Activated T-helper 17 cell treated with anti-CD3 and anti-CD28 coated beads, Interleukin-2, amount 50 U/mL, for 72 hours (primary cell): ENCODE measurements around the gene DAP. TPM values are rescaled to one million over a fixed set of nuclear protein-coding genes. Genes with fewer than 3 reads are reported as not detected.
A peak's percentile ranks its signal among the peaks of the same experiment; 100 is the strongest.

Source experiments
- ATAC-seq: fragments of 150-1000 bp; cut with Tn5 transposase; replicated peaks from 2 replicates; pipeline ENCODE4 v1.10.0; 2021; ENCODE audit warnings: mild to moderate bottlenecking, moderate library complexity
- H3K27ac Mint-ChIP-seq: one replicate; pipeline ENCODE4 v1.8.0; 2022; ENCODE audit warnings: mixed read lengths
- H3K27me3 Mint-ChIP-seq: one replicate; pipeline ENCODE4 v1.8.0; 2022; ENCODE audit warnings: mixed read lengths
- H3K36me3 Mint-ChIP-seq: one replicate; pipeline ENCODE4 v1.8.0; 2022; ENCODE audit warnings: low read depth, mild to moderate bottlenecking, mixed read lengths
- H3K4me1 Mint-ChIP-seq: one replicate; pipeline ENCODE4 v1.8.0; 2022; ENCODE audit warnings: mixed read lengths
- H3K4me3 Mint-ChIP-seq: one replicate; pipeline ENCODE4 v1.8.0; 2022; ENCODE audit warnings: mild to moderate bottlenecking, mixed read lengths
- H3K9me3 Mint-ChIP-seq: one replicate; pipeline ENCODE4 v1.8.0; 2022; ENCODE audit warnings: mixed read lengths
- total RNA-seq, 2 donors: library from RNA; stranded (reverse); gene quantifications; one replicate each; pipeline ENCODE4 v1.2.3, GENCODE V29; 2022

DAP gene
- total RNA-seq, 2 donors from 2014 or later, result 29.5 to 39.5 TPM

DNA sequence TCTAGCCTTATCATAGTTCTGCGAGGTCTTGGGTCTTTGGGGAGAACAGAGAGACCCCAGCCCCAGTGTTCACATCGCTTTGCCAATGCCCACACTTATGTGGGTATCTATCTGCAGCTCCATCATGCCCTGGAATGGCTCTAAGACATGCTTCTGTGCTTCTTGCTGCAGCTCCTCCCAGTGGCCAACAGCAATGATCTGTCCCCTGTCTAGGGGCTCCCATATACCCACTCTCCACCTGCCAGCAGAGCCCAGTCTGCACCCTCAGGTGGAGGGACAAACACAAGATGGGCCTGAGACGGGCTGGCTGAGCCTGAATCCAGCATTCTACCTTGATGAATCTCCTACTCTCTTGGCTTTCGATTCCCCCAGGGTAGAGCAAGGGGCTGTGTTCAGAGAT is 14.6 kb upstream of the DAP start:
- no peak for ATAC-seq
- Mint-ChIP-seq H3K27ac (no peak overlapping the region), H3K4me3 (no peak overlapping the region), H3K9me3 (no peaks in the 10 kb centered on the region), H3K36me3 (no peaks in the 10 kb centered on the region), H3K4me1 (no peaks in the 10 kb centered on the region), H3K27me3 (peaks cover 16% of the 10 kb centered on the region)

DNA sequence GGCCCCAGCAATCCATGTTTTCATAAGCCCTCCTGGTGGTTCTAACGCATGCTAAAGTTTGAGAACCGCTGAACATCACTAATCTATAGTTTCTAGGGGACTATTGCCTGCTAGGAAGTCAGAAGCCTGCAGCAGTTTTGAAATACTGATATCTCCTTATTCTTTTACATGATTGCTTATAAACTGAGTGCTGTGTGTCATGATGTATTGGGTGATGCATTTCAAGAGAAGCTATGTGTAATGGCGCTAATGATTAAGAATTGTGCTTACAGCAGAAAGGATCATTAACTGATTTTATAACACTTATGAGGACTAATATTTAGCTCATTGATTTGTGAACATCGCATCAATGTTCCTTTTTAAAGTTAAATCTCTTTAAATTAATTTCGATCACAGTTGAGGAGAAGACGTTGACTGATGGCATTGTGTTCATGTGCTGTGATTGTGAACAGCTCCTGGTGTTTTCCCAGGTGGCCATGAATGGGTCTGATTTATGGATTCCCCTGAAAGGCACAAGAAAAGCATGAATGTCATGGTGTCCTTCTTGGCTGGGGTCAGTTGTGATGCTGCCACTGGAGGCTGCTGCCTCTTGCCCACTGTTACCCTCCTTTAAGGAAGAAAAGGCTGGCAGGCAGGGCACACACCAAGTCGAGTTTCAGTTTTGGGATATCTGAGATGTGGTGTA is 12.0 kb upstream of the DAP start:
- no peak for ATAC-seq
- Mint-ChIP-seq H3K9me3 (no peaks in the 10 kb centered on the region), H3K27me3 (peaks cover 18% of the 10 kb centered on the region), H3K4me1 (no peaks in the 10 kb centered on the region), H3K4me3 (no peak overlapping the region), H3K36me3 (no peaks in the 10 kb centered on the region), H3K27ac (no peak overlapping the region)

DNA sequence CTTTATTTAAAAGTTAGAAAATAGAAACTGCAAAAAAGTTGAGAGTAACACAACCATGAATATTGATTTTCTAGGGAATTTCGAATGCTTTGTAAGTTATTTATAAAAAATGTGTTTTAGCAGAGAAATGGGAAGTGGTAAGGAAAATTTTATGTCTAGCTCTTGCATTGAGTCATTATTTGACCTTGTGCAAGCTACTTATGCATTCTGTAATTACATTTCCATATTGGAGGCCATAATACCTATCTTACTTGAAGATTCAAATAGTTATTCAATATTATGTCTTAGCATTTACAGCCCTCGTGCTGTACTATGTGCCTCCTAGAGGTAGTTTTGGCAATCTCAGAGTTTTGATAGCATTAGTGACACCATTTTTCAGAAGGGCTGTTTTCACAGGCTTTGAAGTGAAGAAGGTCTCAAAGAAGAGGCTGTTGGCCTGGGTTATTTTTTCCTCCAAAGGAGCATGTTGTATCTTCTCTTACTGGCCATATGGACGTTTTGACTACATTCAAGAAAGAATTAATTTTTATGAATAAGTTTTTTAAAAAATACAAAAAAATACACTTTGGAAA is 7.4 kb upstream of the DAP start:
- H3K27me3 Mint-ChIP-seq, result peaks cover 11% of the 10 kb centered on the region
- H3K9me3 Mint-ChIP-seq, result no peaks in the 10 kb centered on the region
- H3K4me3 Mint-ChIP-seq, result no peak overlapping the region
- no peak overlapping the region for H3K27ac Mint-ChIP-seq
- H3K36me3 Mint-ChIP-seq, result no peaks in the 10 kb centered on the region
- no peak for ATAC-seq
- no peaks in the 10 kb centered on the region for H3K4me1 Mint-ChIP-seq

DNA sequence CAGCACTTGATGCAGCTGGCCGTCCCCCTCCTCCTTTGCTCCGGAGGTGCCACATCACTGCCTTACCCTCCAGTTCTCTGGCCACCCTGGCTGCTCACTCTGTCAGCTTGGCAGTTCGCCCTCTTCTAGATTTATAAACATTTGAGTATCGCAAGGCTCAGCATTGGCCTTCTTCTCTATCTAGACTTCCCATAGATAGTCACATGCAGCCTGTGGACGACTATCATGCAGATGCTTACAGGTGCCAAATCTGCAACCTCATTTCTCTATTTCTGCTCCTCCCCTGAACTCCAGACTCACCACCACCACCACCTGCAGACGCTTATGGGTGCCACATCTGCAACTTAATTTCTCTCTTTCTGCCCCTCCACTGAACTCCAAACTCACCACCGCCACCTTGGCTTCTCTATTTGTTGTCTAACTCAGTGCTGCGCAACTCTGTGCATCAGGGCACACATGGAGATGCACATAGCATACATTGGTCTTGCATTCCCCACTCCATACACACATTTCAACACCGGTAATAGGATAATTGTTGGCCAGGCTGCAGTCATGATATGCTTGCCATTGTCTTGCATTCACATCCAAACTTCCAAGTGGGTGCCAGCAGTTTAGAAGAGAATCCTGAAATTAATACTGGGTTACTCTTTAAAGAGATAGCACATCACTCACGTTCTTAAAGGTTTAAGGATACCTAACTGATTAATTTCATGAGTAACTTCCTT is 1.9 kb upstream of the DAP start:
- ATAC-seq, result no peak
- no peaks in the 10 kb centered on the region for H3K9me3 Mint-ChIP-seq
- no peaks in the 10 kb centered on the region for H3K27me3 Mint-ChIP-seq
- no peaks in the 10 kb centered on the region for H3K36me3 Mint-ChIP-seq
- peak overlapping the region; percentile 35 for H3K27ac Mint-ChIP-seq
- peak overlapping the region; percentile 64 for H3K4me3 Mint-ChIP-seq
- peaks cover 16% of the 10 kb centered on the region for H3K4me1 Mint-ChIP-seq

DNA sequence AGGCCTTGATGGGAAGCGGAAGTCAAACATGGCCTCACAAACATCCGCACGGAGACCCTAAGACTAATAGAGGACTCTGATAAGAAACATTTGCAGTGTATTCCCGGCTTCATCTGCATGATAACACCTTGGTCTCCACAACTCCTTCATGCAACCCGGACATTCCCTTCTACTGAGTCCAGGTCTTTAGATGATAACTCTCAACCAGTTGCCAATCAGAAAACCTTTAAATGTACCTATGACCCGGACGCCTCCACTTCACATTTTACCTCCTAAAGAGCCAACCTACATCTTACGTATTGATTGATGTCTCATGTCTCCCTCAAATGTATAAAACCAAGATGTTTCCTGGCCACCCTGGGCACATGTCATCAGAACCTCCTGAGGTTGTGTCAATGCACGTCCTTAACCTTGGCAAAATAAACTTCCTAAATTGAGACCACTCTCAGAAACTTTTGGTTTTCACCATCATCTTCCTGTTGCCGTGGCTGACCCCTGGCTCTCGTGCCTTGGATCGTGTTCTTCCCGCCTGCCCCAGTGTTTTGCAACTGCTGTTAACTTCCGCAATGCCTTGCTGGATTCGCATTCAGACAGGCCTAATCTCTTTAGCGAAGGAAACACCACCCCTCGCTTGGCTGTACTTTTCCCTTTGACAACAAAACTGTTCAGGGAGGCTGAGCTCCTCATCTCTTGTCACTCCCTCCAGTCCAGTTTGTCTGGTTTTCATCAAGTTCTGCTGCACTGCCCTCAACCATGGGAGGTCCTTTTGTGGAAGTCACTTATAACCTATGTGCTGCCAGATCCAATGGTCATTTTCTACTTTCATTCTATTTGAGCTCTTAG is 1.1 kb upstream of the DAP start:
- ATAC-seq, result no peak
- Mint-ChIP-seq H3K4me3 (peak overlapping the region; percentile 64), H3K36me3 (peaks cover 7% of the 10 kb centered on the region), H3K27me3 (no peaks in the 10 kb centered on the region), H3K27ac (peak overlapping the region; percentile 35), H3K9me3 (no peaks in the 10 kb centered on the region), H3K4me1 (peaks cover 21% of the 10 kb centered on the region)

DNA sequence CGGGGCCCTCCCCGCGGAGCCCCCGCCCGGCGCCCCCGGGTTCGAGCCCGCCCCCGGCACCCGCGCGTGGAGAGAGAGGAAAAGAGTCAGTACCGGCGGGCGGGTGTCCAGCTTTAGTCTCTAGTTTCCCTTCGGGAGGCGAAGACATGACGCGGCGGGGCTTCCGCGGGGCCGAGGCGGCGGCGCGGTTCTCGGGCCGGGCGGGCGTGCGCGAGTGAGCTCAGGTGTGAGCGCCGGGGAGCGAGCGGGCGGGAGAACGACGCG is 181 bp downstream of the DAP start:
- Mint-ChIP-seq H3K4me3 (peak overlapping the region; percentile 89), H3K9me3 (no peaks in the 10 kb centered on the region), H3K4me1 (peaks cover 21% of the 10 kb centered on the region), H3K27ac (peak overlapping the region; percentile 85), H3K36me3 (peaks cover 7% of the 10 kb centered on the region), H3K27me3 (no peaks in the 10 kb centered on the region)
- ATAC-seq, result no peak

DNA sequence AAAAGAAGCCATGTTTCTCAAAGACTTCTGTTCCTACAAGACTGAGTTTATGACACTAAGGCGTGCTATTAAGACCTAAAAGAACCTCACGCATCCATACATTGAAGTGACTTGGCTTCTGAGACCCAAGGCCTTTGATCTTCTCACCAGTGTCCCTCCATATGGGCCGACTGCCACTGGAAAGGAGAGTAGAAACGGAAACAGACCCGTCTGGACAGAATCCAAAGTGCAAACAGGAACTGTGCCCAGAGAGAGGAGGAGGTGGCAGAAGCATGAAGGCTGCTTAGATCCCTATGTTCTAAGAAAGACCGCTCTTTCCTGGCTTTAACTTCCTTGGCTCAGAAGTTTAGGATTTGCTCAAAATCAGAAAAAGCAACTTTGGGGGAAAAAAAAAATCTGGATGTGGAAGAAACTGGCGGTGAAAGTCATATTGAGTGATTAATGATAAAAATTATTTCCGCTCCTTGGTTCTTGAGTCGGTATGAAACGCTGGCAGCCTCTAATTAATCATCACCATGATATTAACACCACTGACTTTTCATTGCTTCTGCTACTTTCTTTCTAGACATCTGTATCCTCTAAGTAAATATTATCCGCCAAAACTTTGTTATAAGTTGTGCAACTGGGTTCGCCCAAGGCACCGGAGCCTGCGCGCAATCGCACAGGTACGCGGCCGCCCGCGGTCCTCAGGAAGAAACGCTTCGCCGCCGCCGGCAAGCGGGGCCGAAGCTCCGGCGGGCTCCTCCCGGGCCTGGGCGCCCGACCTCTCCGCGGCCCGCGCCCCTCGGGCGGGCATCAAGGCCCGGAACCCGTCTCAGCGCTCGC is 726 bp downstream of the DAP start:
- H3K27me3 Mint-ChIP-seq, result no peaks in the 10 kb centered on the region
- H3K4me3 Mint-ChIP-seq, result peak overlapping the region; percentile 89
- ATAC-seq, result peak; percentile 48
- peaks cover 7% of the 10 kb centered on the region for H3K36me3 Mint-ChIP-seq
- no peaks in the 10 kb centered on the region for H3K9me3 Mint-ChIP-seq
- H3K4me1 Mint-ChIP-seq, result peaks cover 25% of the 10 kb centered on the region
- peak overlapping the region; percentile 85 for H3K27ac Mint-ChIP-seq

DNA sequence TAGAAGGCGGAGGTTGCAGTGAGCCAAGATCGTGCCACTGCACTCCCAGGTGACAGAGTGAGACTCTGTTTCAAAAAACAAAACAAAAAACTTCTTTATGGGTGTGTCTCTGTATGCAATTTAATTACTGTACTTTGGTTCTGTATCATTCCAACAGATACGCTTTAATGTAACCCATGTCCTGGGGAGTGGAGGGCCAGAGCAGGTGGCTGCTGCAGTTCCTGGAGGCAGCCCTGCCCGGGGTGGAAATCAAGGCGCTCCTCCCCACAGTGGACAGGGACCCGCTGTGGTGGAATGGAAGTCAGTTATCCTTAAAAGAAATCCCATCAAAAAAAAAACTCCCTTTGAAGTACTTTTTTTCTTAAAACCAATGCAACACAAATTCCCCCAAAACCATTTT is 1.9 kb downstream of the DAP start:
- peaks cover 28% of the 10 kb centered on the region for H3K4me1 Mint-ChIP-seq
- H3K27me3 Mint-ChIP-seq, result no peaks in the 10 kb centered on the region
- ATAC-seq, result no peak
- H3K27ac Mint-ChIP-seq, result peak overlapping the region; percentile 17
- H3K9me3 Mint-ChIP-seq, result no peaks in the 10 kb centered on the region
- H3K36me3 Mint-ChIP-seq, result peaks cover 15% of the 10 kb centered on the region
- H3K4me3 Mint-ChIP-seq, result peak overlapping the region; percentile 89

DNA sequence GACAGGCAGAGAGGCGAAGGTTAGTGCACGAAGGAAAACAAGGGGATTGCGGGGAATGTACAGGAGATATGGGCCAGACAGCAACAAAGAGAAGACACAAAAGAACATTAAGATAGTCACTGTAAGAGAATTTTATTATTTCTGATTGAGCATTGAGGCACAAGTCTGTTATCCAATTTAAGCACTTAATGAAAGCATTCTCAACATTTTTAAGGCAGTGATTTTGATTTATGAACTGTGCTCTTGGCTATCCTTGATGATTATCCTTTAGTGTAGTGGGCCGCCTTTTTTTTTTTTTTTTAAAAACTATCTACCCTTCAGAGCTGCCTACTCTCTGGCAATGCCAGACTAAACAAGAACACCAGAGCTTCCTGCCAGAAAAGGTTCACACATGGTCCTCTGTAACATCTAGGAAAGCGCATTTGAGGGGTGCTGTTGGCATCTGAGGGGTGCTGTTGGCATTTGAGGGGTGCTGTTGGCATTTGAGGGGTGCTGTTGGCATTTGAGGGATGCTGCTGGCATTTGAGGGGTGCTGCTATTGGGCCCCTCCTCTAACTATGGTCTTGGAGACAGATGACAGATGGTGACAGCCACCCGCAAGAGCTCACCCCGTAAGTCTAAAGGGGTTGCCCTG is 3.0 kb downstream of the DAP start:
- Mint-ChIP-seq H3K27ac (peak overlapping the region; percentile 52), H3K27me3 (no peaks in the 10 kb centered on the region), H3K4me1 (peaks cover 33% of the 10 kb centered on the region), H3K4me3 (peak overlapping the region; percentile 11), H3K36me3 (peaks cover 25% of the 10 kb centered on the region), H3K9me3 (no peaks in the 10 kb centered on the region)
- ATAC-seq, result no peak

DNA sequence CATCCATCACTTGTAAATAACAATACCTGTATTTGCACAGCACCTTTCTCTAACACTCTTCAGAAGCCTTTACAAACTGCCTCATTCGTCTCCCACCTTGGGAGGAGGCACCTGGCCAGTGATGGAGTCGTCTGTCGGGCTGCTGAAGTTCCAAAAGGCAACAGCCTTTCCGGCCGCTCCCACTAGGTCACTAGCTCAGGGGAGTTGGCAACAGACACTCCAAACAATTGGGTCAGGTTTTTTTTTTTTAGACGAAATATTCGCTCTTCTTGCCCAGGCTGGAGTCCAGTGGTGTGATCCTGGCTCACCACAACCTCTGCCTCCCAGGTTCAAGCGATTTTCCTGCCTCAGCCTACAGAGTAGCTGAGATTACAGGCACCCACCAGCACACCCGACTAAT is 4.0 kb downstream of the DAP start:
- peaks cover 31% of the 10 kb centered on the region for H3K36me3 Mint-ChIP-seq
- no peaks in the 10 kb centered on the region for H3K9me3 Mint-ChIP-seq
- ATAC-seq, result no peak
- H3K4me3 Mint-ChIP-seq, result peak overlapping the region; percentile 11
- H3K4me1 Mint-ChIP-seq, result peaks cover 27% of the 10 kb centered on the region
- no peaks in the 10 kb centered on the region for H3K27me3 Mint-ChIP-seq
- peak overlapping the region; percentile 52 for H3K27ac Mint-ChIP-seq

DNA sequence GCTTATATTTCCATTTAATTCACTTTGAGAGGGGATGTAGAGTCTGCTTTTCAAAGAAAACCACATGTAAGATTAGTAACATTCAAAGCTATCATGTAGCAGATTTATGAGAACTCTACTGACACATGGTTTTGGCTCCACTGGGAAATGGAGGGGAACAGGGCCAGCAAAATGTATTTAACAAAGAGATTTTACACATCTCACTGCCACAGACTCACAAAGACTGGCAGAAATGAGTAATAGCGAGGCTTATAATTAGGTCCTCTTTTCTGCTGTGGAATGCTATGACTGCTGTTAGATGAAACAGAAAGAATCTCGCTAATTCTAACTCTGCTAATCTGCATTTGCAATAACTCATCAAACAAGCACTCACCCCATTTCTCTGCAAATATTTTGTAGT is 4.5 kb downstream of the DAP start:
- H3K9me3 Mint-ChIP-seq, result no peaks in the 10 kb centered on the region
- peak; percentile 11 for ATAC-seq
- H3K27me3 Mint-ChIP-seq, result no peaks in the 10 kb centered on the region
- H3K4me1 Mint-ChIP-seq, result peaks cover 25% of the 10 kb centered on the region
- H3K36me3 Mint-ChIP-seq, result peaks cover 36% of the 10 kb centered on the region
- no peak overlapping the region for H3K4me3 Mint-ChIP-seq
- peak overlapping the region; percentile 40 for H3K27ac Mint-ChIP-seq

DNA sequence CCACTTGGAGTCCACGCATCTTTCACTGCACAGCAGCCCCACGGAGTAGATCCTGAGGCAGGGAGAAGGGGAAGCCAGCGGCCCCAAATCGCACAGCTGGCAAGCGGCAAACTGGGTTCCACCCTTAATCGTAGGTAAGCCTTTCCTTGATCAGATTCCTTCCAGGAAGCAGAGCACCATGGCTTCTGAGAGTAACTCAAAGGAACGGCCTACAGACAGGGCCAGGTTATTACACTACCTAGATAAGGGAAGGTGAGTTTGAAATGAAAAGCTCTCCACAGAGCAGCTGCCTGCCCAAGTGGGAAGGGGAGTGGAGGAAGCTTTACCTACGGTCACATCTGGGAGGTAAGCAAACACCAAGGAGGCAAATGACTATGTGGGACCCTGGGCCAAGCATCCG is 7.9 kb downstream of the DAP start:
- Mint-ChIP-seq H3K4me3 (no peak overlapping the region), H3K9me3 (no peaks in the 10 kb centered on the region), H3K27me3 (no peaks in the 10 kb centered on the region), H3K27ac (no peak overlapping the region), H3K36me3 (peaks cover 62% of the 10 kb centered on the region), H3K4me1 (peaks cover 25% of the 10 kb centered on the region)
- ATAC-seq, result no peak

DNA sequence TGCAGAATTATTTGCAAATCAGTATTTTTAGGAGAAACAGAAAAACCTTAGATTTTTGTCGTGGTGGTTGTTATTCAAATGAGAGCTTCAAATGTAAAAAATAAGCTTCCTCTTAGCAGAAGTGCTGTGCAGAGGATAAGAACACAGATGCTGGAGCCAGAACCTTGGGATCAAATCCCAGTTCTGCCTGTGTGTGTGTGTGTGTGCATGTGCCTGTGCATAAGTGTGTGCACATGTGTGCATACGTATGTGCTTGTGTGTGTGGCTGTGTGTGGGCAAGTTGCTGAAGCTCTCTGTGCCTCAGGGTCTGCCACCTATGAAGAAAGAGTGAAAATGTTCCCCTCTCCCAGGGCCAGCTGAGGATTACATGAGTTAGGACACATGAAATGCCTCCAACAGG is 8.6 kb downstream of the DAP start:
- Mint-ChIP-seq H3K9me3 (no peaks in the 10 kb centered on the region), H3K36me3 (peaks cover 63% of the 10 kb centered on the region), H3K4me3 (no peak overlapping the region), H3K27ac (no peak overlapping the region), H3K4me1 (peaks cover 18% of the 10 kb centered on the region), H3K27me3 (no peaks in the 10 kb centered on the region)
- no peak for ATAC-seq

DNA sequence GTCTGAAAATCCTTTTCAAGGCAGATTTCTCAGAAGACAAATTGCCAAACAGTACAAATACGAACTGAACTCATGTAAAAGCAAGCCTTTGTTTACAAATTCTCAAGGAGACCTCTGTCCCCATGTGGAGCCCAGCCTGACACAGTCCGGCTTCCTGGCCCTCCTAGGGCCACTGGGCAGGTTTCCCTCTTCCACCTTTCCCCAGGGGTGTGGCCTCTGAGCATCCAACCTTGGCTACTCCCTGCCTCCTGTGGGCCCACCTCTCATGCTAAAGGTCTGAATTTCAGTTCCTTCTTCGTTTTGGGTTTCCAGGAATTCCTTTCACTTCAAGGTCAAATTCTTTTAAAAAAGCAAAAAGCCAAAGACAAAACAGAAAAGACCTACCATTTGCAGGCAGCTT is 10.1 kb downstream of the DAP start:
- Mint-ChIP-seq H3K27me3 (no peaks in the 10 kb centered on the region), H3K27ac (peak overlapping the region; percentile 67), H3K4me1 (peaks cover 18% of the 10 kb centered on the region), H3K4me3 (no peak overlapping the region), H3K36me3 (peaks cover 75% of the 10 kb centered on the region), H3K9me3 (no peaks in the 10 kb centered on the region)
- ATAC-seq, result no peak
